ENCODE data around the gene RNF144B. TPM values are rescaled to one million over a fixed set of nuclear protein-coding genes. Genes with fewer than 3 reads are reported as not detected.
A peak's percentile ranks its signal among the peaks of the same experiment; 100 is the strongest.

The RNF144B gene
- total and polyA plus RNA-seq, 2 of the 13 experiments (the other 11 are each of a cell fraction or from before 2014, with no cell fraction given): 1.8 to 4.3 TPM

- TF ChIP-seq POGK (CRISPR knock-in tag; conservative IDR thresholded peaks at IDR 0.05): no peak
- no peak for TF ChIP-seq IKZF4 (CRISPR knock-in tag; IDR thresholded peaks at IDR 0.05; ENCODE audit: borderline replicate concordance, low read depth, not compliant biosample characterization)
- no peak for TF ChIP-seq TEF (CRISPR knock-in tag; IDR thresholded peaks at IDR 0.05)
- TF ChIP-seq, protein P1, sequence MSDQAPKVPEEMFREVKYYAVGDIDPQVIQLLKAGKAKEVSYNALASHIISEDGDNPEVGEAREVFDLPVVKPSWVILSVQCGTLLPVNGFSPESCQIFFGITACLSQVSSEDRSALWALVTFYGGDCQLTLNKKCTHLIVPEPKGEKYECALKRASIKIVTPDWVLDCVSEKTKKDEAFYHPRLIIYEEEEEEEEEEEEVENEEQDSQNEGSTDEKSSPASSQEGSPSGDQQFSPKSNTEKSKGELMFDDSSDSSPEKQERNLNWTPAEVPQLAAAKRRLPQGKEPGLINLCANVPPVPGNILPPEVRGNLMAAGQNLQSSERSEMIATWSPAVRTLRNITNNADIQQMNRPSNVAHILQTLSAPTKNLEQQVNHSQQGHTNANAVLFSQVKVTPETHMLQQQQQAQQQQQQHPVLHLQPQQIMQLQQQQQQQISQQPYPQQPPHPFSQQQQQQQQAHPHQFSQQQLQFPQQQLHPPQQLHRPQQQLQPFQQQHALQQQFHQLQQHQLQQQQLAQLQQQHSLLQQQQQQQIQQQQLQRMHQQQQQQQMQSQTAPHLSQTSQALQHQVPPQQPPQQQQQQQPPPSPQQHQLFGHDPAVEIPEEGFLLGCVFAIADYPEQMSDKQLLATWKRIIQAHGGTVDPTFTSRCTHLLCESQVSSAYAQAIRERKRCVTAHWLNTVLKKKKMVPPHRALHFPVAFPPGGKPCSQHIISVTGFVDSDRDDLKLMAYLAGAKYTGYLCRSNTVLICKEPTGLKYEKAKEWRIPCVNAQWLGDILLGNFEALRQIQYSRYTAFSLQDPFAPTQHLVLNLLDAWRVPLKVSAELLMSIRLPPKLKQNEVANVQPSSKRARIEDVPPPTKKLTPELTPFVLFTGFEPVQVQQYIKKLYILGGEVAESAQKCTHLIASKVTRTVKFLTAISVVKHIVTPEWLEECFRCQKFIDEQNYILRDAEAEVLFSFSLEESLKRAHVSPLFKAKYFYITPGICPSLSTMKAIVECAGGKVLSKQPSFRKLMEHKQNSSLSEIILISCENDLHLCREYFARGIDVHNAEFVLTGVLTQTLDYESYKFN (CRISPR knock-in tag; conservative IDR thresholded peaks at IDR 0.05): peak; percentile 89
- TF ChIP-seq TERF1 (CRISPR knock-in tag; IDR thresholded peaks at IDR 0.05): no peak
- TF ChIP-seq NCOA5 (CRISPR knock-in tag; IDR thresholded peaks at IDR 0.05): no peak
- TF ChIP-seq ZNF850 (CRISPR knock-in tag; conservative IDR thresholded peaks at IDR 0.05): no peak
- TF ChIP-seq, protein P2, sequence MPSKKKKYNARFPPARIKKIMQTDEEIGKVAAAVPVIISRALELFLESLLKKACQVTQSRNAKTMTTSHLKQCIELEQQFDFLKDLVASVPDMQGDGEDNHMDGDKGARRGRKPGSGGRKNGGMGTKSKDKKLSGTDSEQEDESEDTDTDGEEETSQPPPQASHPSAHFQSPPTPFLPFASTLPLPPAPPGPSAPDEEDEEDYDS (CRISPR knock-in tag; IDR thresholded peaks at IDR 0.05): no peak
- TF ChIP-seq ZBTB3 (CRISPR knock-in tag; IDR thresholded peaks at IDR 0.05; ENCODE audit: borderline replicate concordance, low read depth): no peak
- TF ChIP-seq JDP2 (CRISPR knock-in tag; IDR thresholded peaks at IDR 0.05; ENCODE audit: borderline replicate concordance): no peak
- no peak for TF ChIP-seq ZBTB20 (CRISPR knock-in tag; IDR thresholded peaks at IDR 0.05; ENCODE audit: borderline replicate concordance, low read depth)
- TF ChIP-seq, protein P3, sequence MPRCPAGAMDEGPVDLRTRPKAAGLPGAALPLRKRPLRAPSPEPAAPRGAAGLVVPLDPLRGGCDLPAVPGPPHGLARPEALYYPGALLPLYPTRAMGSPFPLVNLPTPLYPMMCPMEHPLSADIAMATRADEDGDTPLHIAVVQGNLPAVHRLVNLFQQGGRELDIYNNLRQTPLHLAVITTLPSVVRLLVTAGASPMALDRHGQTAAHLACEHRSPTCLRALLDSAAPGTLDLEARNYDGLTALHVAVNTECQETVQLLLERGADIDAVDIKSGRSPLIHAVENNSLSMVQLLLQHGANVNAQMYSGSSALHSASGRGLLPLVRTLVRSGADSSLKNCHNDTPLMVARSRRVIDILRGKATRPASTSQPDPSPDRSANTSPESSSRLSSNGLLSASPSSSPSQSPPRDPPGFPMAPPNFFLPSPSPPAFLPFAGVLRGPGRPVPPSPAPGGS (CRISPR knock-in tag; IDR thresholded peaks at IDR 0.05): no peak
- TF ChIP-seq ZNF609 (CRISPR knock-in tag; IDR thresholded peaks at IDR 0.05; ENCODE audit: borderline replicate concordance): no peak
These were observed 80.8 kb downstream of the RNF144B start (continued) for GRCh38 chr6:18467741-18468502.
